SJCRH30 (cell line): ENCODE data around the gene MAX. TPM values are rescaled to one million over a fixed set of nuclear protein-coding genes. Genes with fewer than 3 reads are reported as not detected.
"Not testable (repeated sequence)": the region's sequence is repeated elsewhere in the genome, so short reads cannot be mapped to it uniquely, and the experiment has no call there.

ENCODE experiments used
- DNase-seq, 2 experiments: peaks; one replicate each; pipeline ENCODE4 v3.0.0-alpha.2; 2015 to 2020
- H3K27ac ChIP-seq: fragments of 250-450 bp; sonication (Bioruptor Pico); 2 replicates; pipeline ENCODE4 v1.5.1; 2020; ENCODE audit warnings: mild to moderate bottlenecking, moderate library complexity
- H3K27me3 ChIP-seq: fragments of 250-450 bp; sonication (Bioruptor Pico); 2 replicates; pipeline ENCODE4 v1.5.1; 2020; ENCODE audit warnings: mild to moderate bottlenecking, moderate library complexity
- H3K36me3 ChIP-seq: fragments of 250-450 bp; sonication (Bioruptor Pico); 2 replicates; pipeline ENCODE4 v1.5.1; 2020; ENCODE audit warnings: mild to moderate bottlenecking, moderate library complexity
- H3K4me1 ChIP-seq: fragments of 250-450 bp; sonication (Bioruptor Pico); 2 replicates; pipeline ENCODE4 v1.5.1; 2020; ENCODE audit warnings: mild to moderate bottlenecking, moderate library complexity
- H3K4me3 ChIP-seq: fragments of 250-450 bp; sonication (Bioruptor Pico); 2 replicates; pipeline ENCODE4 v1.5.1; 2020; ENCODE audit warnings: mild to moderate bottlenecking, moderate library complexity
- H3K9me3 ChIP-seq: fragments of 250-450 bp; sonication (Bioruptor Pico); replicated peaks from 2 replicates; pipeline ENCODE4 v1.5.1; 2020; ENCODE audit warnings: mild to moderate bottlenecking, moderate library complexity
- total RNA-seq: library from RNA; depleted of rRNA; stranded (reverse); fragments of >200 nt; shearing (Covaris generic); gene quantifications from 2 replicates; pipeline ENCODE4 v1.2.3, GENCODE V29; 2014

MAX gene
- total RNA-seq, 1 experiment from 2014 or later = 41.8 TPM

GRCh38 chr14:65042731-65043372, 59.5 kb downstream of the MAX start:
- no peaks in the 10 kb centered on the region for H3K9me3 ChIP-seq
- DNase-seq = no peak
- H3K36me3 ChIP-seq = peaks cover 5% of the 10 kb centered on the region; the same call in 1 of the 2 replicates
- no peaks in the 10 kb centered on the region for H3K27me3 ChIP-seq
- H3K4me3 ChIP-seq = no peak overlapping the region
- H3K27ac ChIP-seq = no peak overlapping the region
- no peaks in the 10 kb centered on the region for H3K4me1 ChIP-seq

GRCh38 chr14:65042296-65042695, 60.0 kb downstream of the MAX start:
- no peaks in the 10 kb centered on the region for H3K4me1 ChIP-seq
- no peaks in the 10 kb centered on the region for H3K9me3 ChIP-seq
- DNase-seq = no peak
- no peak overlapping the region for H3K4me3 ChIP-seq
- H3K27me3 ChIP-seq = no peaks in the 10 kb centered on the region
- peaks cover 5% of the 10 kb centered on the region; the same call in 1 of the 2 replicates for H3K36me3 ChIP-seq
- no peak overlapping the region for H3K27ac ChIP-seq

- 0 out of 2 replicates have a peak, but pooled peaks cover 5% of the 10 kb centered on the region for H3K36me3 ChIP-seq
- H3K27ac ChIP-seq = no peak overlapping the region
- DNase-seq = no peak
- H3K4me1 ChIP-seq = no peaks in the 10 kb centered on the region
- H3K4me3 ChIP-seq = no peak overlapping the region
- H3K9me3 ChIP-seq = no peaks in the 10 kb centered on the region
- no peaks in the 10 kb centered on the region for H3K27me3 ChIP-seq
Measured at GRCh38 chr14:65041434-65041915, 60.8 kb downstream of the MAX start.

- Histone ChIP-seq H3K9me3 (no peaks in the 10 kb centered on the region), H3K27ac (no peak overlapping the region), H3K4me1 (no peaks in the 10 kb centered on the region), H3K4me3 (no peak overlapping the region), H3K27me3 (no peaks in the 10 kb centered on the region), H3K36me3 (0 out of 2 replicates have a peak, but pooled peaks cover 5% of the 10 kb centered on the region)
- DNase-seq = no peak
Measured at GRCh38 chr14:65040666-65041433, 61.5 kb downstream of the MAX start.

- Histone ChIP-seq H3K9me3 (no peaks in the 10 kb centered on the region), H3K4me1 (no peaks in the 10 kb centered on the region), H3K27me3 (no peaks in the 10 kb centered on the region), H3K27ac (no peak overlapping the region), H3K36me3 (0 out of 2 replicates have a peak, but pooled peaks cover 5% of the 10 kb centered on the region), H3K4me3 (no peak overlapping the region)
- no peak for DNase-seq
Measured at GRCh38 chr14:65038966-65039365, 63.4 kb downstream of the MAX start.

GRCh38 chr14:65035049-65035448, 67.3 kb downstream of the MAX start:
- H3K27ac ChIP-seq = no peak overlapping the region
- H3K9me3 ChIP-seq = no peaks in the 10 kb centered on the region
- no peaks in the 10 kb centered on the region for H3K27me3 ChIP-seq
- H3K4me3 ChIP-seq = no peak overlapping the region
- H3K36me3 ChIP-seq = peaks cover 13% of the 10 kb centered on the region; the same call in 1 of the 2 replicates
- no peak for DNase-seq
- no peaks in the 10 kb centered on the region for H3K4me1 ChIP-seq

- Histone ChIP-seq H3K4me3 (no peak overlapping the region), H3K27me3 (no peaks in the 10 kb centered on the region), H3K4me1 (no peaks in the 10 kb centered on the region), H3K9me3 (no peaks in the 10 kb centered on the region), H3K27ac (no peak overlapping the region), H3K36me3 (peaks cover 11% of the 10 kb centered on the region; the same call in 1 of the 2 replicates)
- DNase-seq = no peak
Measured at GRCh38 chr14:65034021-65034420, 68.3 kb downstream of the MAX start.

GRCh38 chr14:65033181-65033580, 69.1 kb downstream of the MAX start:
- Histone ChIP-seq H3K27me3 (no peaks in the 10 kb centered on the region), H3K9me3 (no peaks in the 10 kb centered on the region), H3K36me3 (peaks cover 9% of the 10 kb centered on the region), H3K4me1 (no peaks in the 10 kb centered on the region), H3K4me3 (no peak overlapping the region), H3K27ac (no peak overlapping the region)
- DNase-seq = no peak

- no peak for DNase-seq
- no peaks in the 10 kb centered on the region for H3K9me3 ChIP-seq
- H3K27me3 ChIP-seq = no peaks in the 10 kb centered on the region
- no peak overlapping the region for H3K27ac ChIP-seq
- no peaks in the 10 kb centered on the region for H3K4me1 ChIP-seq
- no peak overlapping the region for H3K4me3 ChIP-seq
- peaks cover 9% of the 10 kb centered on the region for H3K36me3 ChIP-seq
Measured at GRCh38 chr14:65032319-65032718, 70.0 kb downstream of the MAX start.

GRCh38 chr14:65031321-65031720, 71.0 kb downstream of the MAX start:
- not testable (repeated sequence) for H3K4me3 ChIP-seq, DNase-seq, H3K27me3 ChIP-seq, H3K27ac ChIP-seq, H3K4me1 ChIP-seq, H3K36me3 ChIP-seq, H3K9me3 ChIP-seq

GRCh38 chr14:65028937-65029336, 73.4 kb downstream of the MAX start:
- Histone ChIP-seq H3K27ac (no peak overlapping the region), H3K9me3 (no peaks in the 10 kb centered on the region), H3K27me3 (no peaks in the 10 kb centered on the region), H3K4me3 (no peak overlapping the region), H3K4me1 (no peaks in the 10 kb centered on the region), H3K36me3 (peaks cover 9% of the 10 kb centered on the region)
- no peak for DNase-seq

- no peaks in the 10 kb centered on the region for H3K4me1 ChIP-seq
- H3K4me3 ChIP-seq = no peak overlapping the region
- DNase-seq = no peak
- H3K9me3 ChIP-seq = no peaks in the 10 kb centered on the region
- no peaks in the 10 kb centered on the region for H3K27me3 ChIP-seq
- peaks cover 1% of the 10 kb centered on the region for H3K36me3 ChIP-seq
- no peak overlapping the region for H3K27ac ChIP-seq
Measured at GRCh38 chr14:65027127-65027799, 75.1 kb downstream of the MAX start.

GRCh38 chr14:65026526-65026925, 75.8 kb downstream of the MAX start:
- no peak overlapping the region for H3K4me3 ChIP-seq
- H3K4me1 ChIP-seq = no peaks in the 10 kb centered on the region
- no peaks in the 10 kb centered on the region for H3K9me3 ChIP-seq
- no peak overlapping the region for H3K27ac ChIP-seq
- H3K36me3 ChIP-seq = no peaks in the 10 kb centered on the region; the same call in 1 of the 2 replicates
- DNase-seq = no peak
- no peaks in the 10 kb centered on the region for H3K27me3 ChIP-seq

GRCh38 chr14:65025818-65026217, 76.5 kb downstream of the MAX start:
- Histone ChIP-seq H3K4me1 (no peaks in the 10 kb centered on the region), H3K27ac (no peak overlapping the region), H3K4me3 (no peak overlapping the region), H3K9me3 (no peaks in the 10 kb centered on the region), H3K27me3 (no peaks in the 10 kb centered on the region), H3K36me3 (no peaks in the 10 kb centered on the region; the same call in 1 of the 2 replicates)
- DNase-seq = no peak
